ENCODE data around the gene TMEM59L.
A peak's percentile ranks its signal among the peaks of the same experiment; 100 is the strongest.
"Not testable (repeated sequence)": the region's sequence is repeated elsewhere in the genome, so short reads cannot be mapped to it uniquely, and the experiment has no call there.

The TMEM59L gene

DNA sequence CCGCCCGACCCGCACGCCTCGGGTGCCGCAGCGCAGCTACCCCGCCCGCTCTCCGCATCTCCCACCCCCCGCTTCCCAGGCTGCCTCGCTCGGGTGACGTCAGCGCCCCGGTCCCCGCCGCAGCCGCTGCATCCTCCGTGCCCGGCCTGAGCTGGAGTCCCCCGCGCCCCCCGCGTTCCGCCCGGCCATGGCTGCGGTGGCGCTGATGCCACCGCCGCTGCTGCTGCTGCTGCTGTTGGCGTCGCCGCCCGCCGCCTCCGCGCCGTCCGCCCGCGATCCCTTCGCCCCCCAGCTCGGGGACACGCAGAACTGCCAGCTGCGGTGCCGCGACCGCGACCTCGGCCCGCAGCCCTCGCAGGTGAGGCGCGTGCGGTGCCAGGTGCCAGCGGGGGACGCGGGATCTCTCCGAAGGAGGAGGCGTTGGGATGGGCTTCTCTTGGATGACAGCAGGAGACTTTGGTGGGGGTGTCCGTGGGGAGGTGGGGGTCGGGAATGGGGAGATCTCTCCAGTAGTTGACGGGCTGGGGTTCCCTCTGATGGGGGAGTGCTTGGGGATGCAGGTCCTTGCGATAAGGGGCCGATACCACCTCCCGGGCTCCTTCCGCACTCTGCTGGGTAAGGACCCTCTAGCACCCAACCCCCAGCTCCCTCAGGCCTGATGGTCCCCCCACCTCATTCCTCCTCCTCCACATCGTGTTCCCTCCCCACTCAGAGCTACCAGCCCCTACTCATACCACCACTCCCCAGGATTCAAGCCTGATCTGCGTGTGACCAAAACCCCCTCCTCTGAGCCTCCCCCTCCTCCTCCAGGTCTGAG lies at the start of gene TMEM59L:
Gene TMEM59L, plus strand, starts transcription at position 99 of the 817 bp plus-strand sequence. Its CDS starts 89 bp downstream, at position 188.
- DNase-seq (ENCODE audit: low spot score), result no peak

DNA sequence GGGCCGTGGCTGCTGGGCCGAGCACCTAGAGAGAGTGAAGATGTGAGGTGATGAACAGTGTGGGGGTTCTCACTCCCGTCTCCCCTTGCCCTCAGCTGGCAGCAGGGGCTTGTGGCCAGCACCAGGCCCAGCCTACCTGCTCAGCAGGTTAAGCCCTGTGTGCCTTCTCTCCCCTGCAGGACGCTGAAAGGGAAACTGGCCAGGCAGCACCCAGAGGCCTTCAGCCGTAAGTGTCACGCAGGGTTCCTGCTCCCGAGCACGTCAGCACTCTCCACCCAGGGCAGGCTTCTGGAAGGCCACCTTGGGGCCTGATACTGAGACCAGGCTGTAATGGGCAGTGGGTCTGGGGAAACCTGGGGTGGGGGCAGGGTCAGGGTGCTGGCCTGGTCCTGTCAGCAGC lies 45.7 kb upstream of the TMEM59L start:
- DNase-seq (ENCODE audit: low spot score), result no peak

DNA sequence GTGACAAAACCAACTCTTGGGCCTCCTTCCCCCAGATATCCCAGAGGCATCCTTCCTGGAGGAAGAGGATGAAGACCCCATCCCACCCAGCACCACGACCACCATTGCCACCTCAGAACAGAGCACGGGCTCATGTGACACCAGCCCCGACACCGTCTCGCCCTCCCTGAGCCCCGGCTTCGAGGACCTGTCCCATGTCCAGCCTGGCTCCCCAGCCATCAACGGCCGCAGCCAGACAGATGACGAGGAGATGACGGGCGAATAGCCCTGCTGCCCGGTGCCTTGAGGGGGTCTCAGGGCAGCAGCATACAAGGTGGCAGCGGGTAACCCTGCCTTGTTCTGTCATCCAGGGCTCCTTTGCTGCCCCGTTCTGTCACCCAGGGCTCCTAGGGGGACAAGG lies 44.3 kb upstream of the TMEM59L start:
- DNase-seq (ENCODE audit: low spot score), result no peak

- peak; percentile 93 for DNase-seq (ENCODE audit: low spot score)
Observed at GRCh38 chr19:18571564-18572344, 40.9 kb upstream of the TMEM59L start, which contains the start of gene UBA52. Gene UBA52 (plus strand): TSS chr19:18571857. CDS start chr19:18573301, 1,444 bp downstream.

- no peak for DNase-seq (ENCODE audit: low spot score)
Observed at GRCh38 chr19:18574691-18575291, 37.9 kb upstream of the TMEM59L start.

DNA sequence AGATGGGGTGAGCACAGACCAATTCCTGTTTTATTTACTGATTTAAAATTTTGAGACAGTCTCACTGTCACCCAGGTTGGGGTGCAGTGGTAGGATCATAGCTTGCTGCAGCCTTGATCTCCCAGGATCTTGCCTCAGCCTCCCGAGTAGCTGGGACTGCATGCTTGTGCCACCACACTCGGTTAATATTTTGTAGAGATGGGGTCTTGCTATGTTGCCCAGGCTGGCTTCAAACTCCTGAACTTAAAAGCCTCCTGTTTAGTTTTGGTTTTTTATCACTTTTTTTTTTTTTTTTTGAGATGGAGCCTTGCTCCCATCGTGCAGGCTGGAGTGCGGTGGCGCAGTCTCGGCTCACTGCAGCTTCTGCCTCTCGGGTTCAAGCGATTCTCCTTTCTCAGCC lies 36.3 kb upstream of the TMEM59L start:
- DNase-seq (ENCODE audit: low spot score), result no peak

DNA sequence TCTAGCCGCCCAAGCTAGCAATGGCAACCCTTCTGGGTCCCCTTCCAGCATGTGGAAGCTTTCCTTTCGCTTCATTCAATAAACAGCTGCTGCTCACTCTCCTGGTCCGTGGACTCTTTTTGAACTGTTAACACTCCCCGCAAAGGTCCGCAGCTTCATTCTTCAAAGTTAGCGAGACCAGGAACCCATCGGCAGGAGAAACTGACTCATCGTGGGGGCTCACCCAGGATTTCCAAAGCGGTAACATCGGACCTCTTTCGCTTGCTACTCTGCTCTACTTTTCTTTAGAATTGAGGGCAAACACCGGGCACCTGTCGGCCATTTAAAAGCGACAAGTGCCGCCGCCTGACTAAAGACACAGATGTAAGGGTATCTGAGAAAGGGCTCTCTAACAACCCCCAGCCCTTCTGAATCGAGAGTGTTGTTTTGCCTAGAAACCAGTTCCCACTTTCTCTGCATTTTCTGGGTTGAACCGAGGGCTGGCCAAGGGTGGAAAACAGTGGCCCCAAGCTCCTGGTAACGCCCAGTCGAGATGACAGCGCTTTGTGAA lies 35.2 kb upstream of the TMEM59L start:
- no peak for DNase-seq (ENCODE audit: low spot score)

DNA sequence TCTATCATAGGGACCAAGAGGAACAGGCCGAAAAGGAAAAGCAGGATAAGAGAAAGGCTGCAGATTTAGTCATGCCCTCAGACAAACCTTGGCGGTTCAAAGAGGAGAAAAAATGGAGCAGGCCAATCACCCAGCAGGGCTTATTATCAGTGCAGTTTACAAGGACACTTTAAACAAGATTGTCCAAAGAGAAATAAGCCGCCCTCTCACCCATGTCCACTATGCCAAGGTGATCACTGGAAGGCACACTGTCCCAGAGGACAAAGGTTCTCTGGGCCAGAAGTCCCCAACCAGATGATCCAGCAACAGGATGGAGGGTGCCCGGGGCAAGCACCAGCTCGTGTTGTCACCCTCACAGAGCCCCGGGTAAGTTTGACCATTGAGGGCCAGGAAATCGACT lies 32.4 kb upstream of the TMEM59L start:
- DNase-seq (ENCODE audit: low spot score), result no peak

- DNase-seq (ENCODE audit: low spot score), result peak; percentile 54
Observed at GRCh38 chr19:18586306-18586705, 26.4 kb upstream of the TMEM59L start.

DNA sequence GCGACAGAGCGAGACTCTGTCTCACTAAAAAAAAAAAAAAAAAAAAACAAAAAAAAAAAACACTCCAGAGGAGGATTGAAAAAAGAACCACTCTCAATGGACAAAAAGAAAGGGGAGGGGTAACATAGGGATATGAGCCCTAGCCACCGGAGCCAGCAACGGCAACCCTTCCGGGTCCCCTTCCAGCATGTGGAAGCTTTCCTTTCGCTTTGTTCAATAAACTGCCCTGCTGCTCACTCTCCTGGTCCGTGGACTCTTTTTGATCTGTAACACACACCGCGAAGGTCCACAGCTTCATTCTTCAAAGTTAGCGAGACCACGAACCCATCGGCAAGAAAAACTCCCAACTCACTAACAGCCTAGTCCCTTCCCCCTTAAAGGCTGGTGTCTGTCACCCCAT lies 25.1 kb upstream of the TMEM59L start:
- DNase-seq (ENCODE audit: low spot score), result no peak

DNA sequence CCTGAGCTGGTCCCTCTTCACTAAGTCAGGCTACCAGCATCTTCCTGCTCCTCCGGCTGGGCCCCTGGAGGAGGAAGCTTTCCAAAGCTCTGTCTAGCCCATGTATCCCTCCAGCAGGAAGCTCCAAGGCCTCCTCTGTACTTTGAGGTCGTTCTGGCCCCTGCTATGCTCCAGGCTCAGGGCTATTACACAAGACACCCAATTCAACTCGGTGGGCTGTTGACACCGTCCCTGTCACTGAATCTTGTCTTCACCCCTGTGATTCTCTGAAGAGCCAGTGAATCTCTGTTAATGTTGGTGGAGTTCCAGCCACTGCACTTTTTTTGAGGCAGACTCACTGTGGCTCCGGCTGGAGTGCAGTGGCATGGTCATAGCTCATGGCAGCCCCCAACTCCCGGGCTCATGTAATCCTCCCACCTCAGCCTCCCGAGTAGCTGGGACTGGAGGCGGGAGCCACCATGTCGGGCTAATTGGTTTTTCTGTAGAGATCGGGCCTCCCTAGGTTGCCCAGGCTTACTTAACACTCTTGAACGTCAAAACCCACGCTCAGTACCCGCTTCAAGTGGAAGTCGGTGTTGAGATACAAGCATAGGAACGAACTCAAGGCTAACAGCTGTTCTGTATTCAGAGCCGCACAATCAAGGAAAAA lies 24.6 kb upstream of the TMEM59L start:
- DNase-seq (ENCODE audit: low spot score), result no peak

DNA sequence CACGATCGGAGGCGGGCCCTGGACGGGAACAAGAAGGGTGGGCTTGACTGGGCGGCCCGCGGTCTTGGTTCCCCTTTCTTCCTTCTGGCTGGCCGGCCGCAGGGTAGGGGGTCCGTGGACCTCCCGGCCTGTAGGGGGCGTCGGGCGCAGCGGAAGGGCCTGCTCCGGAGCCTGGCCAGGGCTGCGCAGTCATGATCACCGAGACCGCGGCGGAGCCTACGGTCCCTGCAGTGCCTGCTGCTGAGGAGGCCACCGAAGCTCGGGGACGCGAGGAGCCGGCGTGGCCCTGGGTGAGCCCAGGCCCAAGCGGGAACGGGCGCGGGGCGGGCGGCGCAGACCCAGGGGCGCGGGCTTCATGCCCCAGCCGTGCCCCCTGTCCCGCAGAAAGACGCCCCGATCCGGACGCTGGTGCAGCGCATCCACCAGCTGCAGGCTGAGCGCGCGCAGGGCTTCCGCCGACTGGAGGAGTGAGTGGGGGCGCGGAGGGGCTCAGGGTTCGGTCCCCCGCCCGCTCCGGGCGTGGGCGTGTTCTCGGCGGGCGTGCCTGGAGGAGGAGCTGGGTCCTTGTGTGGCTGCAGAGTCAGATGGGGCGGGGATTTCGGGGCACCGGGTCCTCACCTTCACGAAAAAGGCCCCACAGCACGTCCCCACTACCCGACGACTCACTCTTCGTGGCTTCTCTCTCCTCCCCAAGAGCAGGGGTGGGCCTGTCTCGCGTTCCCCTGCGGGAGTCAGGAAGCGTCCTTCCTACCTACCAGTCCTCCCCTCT lies 23.9 kb upstream of the TMEM59L start, which contains the start of gene REX1BD:
Gene REX1BD, plus strand, starts transcription at position 188 of the 769 bp plus-strand sequence. Its CDS starts 4 bp downstream, at position 192.
- peak; percentile 58 for DNase-seq (ENCODE audit: low spot score)

DNA sequence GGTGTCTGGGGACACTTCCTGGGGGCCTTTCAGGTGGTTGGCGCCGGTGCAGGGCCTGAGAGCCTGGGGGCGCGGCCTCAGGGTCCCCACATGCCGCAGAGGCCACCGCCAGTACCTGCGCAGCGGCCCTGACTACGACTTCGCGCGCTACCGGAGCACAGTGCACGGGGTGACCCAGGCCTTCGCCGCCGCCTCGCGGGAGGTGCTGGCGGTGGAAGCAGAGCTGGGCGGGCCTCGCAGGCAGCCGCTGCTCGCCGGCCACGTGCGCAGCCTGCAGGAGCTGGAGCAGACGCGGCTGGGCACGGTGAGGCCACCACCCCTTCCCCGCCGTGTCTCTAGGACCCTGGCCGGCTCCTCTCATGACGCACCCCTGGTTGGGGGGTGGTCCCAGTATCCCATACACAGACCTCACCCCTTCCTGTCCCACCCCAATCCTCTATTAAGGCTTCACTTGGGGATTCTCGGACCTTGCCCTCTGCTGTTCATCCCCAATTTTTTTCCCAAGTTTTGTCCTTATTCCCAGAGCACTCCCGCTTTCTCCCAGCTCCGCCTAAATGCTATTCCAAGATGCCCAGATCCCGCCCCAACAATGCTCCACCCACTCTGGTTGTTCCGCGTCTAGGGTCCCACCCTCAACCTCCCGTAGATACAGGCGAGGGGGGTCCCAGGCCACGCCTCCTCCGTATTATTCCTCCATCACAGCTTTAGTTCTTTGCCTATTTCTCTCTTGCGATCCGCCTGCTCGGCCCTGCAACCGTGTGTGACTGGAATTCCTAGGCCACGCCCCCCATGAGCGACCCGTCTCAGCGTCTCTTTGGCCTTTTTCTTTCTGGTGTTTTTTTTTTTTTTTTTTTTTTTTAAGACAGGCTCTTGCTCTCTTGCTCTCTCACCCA lies 23.0 kb upstream of the TMEM59L start:
- DNase-seq (ENCODE audit: low spot score), result no peak

DNA sequence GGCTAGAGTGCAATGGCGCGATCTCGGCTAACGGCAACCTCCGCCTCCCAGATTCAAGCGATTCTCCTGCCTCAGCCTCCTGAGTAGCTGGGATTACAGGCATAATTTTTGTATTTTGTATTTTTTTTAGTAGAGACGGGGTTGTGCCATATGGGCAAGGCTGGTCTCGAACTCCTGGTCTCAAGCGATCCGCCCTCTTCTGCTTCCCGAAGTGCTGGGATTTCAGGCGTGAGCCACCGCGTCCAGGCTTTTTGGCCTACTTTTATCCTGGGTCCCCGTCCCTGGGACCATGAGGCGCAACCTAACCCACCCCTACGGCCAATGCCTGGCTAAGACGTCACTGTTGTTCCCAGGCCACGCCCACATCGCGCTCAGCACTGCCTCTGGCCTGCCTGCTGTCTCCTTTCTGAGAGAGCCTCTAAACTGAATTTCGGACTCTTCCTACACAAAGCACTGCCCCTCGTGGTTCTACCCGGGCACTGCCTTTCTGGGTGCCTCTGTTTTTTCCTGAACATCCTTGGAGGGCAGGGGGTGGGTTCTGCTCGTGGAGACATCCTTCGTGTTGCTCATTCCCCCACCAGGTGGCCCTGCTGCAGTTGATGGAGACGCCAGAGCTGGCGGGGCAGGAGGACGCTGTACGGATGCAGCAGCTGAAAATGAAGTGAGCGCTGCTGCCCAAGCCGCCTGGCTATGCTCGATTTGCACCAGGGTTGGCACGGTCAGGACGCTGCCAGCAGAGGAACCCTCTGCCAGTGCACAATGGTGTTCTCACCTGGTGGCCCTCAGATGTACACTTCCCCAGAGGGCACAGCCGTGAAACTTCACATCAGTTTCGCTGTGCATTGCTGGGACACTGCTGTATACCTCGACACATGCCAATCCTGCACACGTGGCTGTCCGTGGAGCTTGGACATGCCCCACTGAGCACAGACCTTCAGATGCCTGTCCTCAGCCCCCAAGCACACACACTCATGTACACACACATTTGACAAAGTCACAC lies 22.1 kb upstream of the TMEM59L start:
- DNase-seq (ENCODE audit: low spot score), result peak; percentile 78

- DNase-seq (ENCODE audit: low spot score), result no peak
Observed at GRCh38 chr19:18591735-18592385, 20.8 kb upstream of the TMEM59L start.

DNA sequence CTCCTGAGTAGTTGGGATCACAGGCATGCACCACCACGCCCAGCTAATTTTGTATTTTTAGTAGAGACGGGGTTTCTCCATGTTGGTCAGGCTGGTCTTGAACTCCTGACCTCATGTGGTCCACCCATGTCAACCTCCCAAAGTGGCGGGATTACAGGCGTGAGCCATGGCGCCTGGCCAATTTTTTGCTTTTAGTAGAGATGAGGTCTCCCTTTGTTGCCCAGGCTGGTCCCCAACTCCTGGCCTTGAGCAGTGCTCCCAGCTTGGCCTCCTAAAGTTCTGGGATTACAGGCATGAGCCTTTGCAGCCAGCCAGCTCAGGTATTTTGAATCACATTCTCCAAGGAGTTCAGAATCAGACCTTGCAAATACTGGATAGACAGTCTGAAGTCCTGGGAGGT lies 19.9 kb upstream of the TMEM59L start:
- not testable (repeated sequence) for DNase-seq (ENCODE audit: low spot score)

GRCh38 chr19:18593367-18594095 lies 19.1 kb upstream of the TMEM59L start:
- no peak for DNase-seq (ENCODE audit: low spot score)

All from pons (tissue), 1 donor.